T-helper 1 cell (primary cell): Measurements from ENCODE around the gene GALNT2.

Experiments used
- DNase-seq, 5 donors: peaks; one replicate each; pipeline ENCODE4 v3.0.0-alpha.2; 2012 to 2020

Gene GALNT2

DNA sequence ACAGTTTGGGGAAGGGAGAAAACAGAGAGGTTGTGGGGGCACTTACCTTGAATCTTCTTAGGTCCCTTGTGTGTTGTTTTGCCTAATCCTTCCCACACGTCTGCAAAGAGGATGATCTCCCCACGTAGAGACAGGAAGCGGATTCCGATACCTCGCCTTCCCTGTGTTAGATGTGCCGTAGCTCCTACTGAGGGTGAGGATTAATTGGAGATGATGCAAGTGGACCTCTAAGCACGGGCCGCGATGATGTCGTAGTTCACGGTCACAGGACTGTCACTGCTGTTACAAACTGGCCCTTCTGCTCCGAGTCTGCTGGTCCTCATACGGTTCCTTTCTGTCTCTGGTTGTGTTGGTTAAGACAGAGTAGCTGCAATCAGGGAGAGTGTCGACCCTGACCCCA is 27.7 kb downstream of the GALNT2 start:
- DNase-seq, result no peak

GRCh38 chr1:230095938-230096337 is 28.9 kb downstream of the GALNT2 start:
- DNase-seq, result no peak

DNA sequence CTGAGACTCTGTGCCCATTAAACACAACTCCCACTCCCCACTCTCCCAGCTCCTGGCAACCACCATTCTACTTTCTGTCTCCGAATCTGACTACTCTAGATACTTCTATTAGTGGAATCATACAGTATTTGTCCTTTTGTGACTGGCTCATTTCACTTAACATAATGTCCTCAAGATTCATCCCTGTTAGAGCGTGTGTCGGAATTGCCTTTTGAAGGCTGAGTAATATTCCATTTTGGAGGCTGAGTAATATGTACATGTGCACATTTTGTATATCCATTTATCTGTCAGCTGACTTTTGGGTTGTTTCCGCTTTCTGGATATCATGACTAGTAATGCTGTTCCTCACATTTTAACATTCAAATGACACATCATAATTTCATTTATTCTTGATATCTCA is 30.3 kb downstream of the GALNT2 start:
- no peak for DNase-seq

- DNase-seq, result no peak
These were observed 31.7 kb downstream of the GALNT2 start for GRCh38 chr1:230098723-230099122.

- DNase-seq, result no peak
These were observed 32.4 kb downstream of the GALNT2 start for GRCh38 chr1:230099465-230099864.

- no peak for DNase-seq
These were observed 33.9 kb downstream of the GALNT2 start for GRCh38 chr1:230100932-230101331.

- DNase-seq, result no peak
These were observed 34.5 kb downstream of the GALNT2 start for GRCh38 chr1:230101556-230101955.

GRCh38 chr1:230102046-230102445 is 35.0 kb downstream of the GALNT2 start:
- no peak for DNase-seq

DNA sequence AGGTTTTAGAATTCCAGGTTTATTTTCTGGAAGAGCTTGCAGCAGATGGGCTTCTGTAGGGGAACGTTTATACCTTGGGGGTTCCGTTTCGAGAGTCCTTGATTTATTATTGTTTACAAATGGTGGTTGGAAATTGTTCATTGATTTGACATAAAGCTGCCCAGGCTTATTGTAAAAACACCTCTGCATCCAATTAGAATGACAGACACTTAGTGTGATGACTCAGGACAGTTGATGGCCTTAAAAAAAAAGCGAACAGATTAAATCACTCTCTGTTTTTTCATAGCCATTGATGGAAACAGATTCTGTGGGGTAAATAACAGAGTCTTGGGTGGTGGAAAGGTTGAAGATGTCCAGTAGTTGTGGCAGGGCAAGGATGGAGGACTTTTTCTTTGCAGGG is 35.4 kb downstream of the GALNT2 start:
- no peak for DNase-seq

- peak in 1 of 5 donors; percentile 40 for DNase-seq
These were observed 36.5 kb downstream of the GALNT2 start for GRCh38 chr1:230103306-230104173.

- peak in 3 of 5 donors; percentile 8 to 90 (median 11) for DNase-seq
These were observed 37.6 kb downstream of the GALNT2 start for GRCh38 chr1:230104395-230105244.

DNA sequence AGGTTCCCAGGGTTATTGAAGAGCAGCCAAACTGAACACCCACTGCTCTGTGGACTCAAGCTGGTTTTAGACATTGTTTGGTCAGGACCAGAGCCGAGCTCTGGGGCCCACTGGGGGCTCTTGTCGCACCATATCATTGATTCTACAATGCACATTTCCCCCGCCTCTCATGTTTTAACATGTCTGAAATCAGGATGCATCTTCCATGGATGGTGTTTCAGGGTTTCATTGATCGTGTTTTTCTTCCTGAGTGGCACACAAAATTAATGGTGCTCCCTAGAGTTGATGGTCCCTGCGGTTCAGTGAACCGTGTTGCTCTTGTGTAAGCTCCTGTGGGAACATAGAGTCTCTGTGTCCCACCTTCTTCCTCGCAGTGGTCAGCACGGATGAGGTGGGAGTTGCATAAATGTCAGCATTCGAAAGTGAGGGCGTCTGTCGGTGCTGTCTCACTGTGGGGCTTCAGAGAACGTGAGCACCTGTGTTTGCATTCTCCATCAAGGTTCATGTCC is 38.3 kb downstream of the GALNT2 start:
- DNase-seq, result no peak

GRCh38 chr1:230105754-230106625 is 39.0 kb downstream of the GALNT2 start:
- DNase-seq, result peak in 1 of 5 donors; percentile 71

DNA sequence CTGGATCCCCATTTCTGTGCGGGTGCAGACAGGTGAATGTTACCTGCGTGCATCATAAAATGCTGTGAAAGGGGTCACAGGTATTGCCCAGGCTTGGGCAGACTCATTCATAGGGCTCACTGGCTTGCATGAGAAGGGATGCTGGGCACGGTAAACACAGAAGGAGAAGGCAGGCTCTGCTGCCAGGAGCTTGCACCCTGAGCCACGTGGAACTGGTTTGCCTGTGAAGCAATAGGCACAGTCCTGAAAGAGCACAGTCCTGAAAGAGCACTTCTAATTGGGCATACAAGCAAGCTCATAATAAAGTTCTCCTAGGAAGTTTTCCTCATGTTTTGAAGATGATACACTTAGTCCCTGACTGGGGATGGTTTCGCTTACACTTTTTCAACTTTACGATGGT is 40.9 kb downstream of the GALNT2 start:
- no peak for DNase-seq

DNA sequence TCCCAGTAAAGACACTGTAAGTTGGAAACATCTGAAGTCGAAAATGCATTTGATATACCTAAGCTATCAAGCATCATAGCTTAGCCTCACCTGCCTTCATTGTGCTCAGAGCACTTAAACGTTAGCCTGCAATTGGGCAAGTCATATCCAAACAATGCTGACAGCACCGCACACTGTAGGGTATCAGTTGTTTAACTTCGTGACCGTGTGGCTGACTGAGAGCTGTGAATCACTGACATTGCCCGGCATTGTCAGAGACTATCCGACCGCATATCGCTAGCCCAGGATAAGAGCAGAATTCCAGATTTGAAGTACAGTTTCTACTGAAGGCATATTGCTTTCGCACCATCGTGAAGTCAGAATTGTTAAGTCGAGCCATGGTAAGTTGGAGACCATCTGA is 41.5 kb downstream of the GALNT2 start:
- DNase-seq, result peak in 1 of 5 donors; percentile 43

DNA sequence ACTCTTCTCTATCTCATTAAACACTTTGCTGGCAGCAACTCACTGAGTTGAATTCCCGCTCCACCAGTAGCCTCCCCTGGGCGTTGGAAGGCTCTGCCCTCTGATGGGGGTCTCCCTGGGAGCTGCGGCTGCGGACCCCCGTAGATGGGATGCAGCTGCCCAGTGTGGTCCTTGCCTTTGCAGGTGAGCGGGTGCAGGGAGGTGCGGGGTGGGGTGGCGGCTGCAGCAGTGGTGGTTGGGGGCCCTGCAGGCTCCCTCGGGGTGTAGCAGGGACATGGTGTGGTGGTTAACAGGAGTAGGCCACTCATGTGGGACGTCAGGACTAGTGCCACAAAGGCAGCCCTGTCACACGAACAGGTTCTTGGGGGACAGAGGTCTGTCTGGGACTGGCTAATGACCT is 42.0 kb downstream of the GALNT2 start:
- DNase-seq, result no peak

DNA sequence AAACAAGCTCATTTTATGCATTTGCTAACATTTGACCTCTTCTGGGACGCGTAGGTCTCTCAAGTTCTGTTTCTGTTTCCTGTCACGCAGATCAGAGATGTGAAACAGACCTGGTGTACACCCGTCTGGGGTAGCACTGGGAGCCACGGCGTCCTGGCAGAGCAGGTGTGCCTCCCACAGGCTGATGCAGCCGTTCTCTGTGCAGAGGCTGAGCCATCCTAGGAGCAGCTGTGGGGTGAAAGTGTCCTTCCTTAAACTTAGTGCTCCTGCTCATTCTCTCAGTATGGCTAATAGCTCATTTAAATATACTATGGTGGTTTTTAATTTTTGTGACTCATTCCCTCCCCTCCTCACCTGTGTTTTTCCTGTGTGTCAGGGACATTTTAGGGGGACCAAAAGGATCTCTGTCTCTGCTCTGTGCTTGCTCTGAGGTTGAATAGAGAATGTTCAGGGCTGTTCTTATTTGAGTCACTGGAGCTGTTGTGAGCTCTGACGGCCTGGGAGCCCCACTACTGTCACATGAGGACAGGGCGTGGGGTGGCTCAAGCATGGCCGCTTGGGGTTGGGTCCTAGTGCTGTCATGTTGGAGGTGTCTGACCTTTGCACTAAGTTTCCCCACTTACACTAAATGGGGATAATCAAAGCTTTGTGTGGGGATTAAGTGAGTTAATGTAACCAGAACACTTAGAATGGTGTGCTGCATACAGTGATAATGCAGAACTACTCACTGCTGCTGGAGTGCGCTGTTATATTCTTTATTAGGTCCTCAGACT is 43.0 kb downstream of the GALNT2 start:
- DNase-seq, result peak in 3 of 5 donors; percentile 13 to 84 (median 21)

DNA sequence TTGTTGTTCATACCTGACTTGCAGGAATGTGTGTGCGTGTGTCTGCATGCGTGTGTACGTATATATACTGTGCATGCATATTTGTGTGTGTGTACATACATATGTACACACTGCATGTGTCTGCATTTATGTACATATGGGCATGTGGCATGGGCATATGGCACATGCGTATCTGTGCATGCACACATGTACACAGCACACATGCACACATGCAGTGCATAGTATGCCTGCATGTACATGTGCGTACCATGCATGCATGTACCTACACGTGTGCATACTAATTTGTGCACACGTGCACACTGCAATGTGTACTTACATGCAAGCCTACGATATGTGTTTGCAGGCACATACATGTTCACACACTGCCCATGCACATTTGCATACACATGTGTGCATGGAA is 43.9 kb downstream of the GALNT2 start:
- DNase-seq, result no peak

- DNase-seq, result no peak
These were observed 45.2 kb downstream of the GALNT2 start for GRCh38 chr1:230112131-230112701.

DNA sequence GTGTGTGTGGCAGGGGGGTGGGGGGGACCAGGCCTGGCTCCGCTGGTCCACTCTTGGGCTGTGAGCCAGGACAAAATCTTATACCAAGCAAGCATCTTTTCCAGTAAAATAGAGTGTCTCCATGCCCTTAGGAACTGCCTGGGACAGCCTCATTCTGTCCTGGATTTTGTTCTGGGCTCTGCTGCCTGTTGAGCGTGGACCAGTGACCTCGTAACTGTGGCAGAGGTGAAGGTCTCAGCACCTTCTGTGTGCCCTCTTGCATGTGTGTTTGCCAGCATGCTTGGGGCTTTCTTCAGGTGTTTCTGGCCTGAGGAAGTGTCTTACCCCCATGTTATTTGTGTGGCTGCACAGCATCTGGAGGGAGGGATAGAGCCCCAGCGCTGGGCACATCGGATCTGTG is 45.7 kb downstream of the GALNT2 start:
- no peak for DNase-seq

DNA sequence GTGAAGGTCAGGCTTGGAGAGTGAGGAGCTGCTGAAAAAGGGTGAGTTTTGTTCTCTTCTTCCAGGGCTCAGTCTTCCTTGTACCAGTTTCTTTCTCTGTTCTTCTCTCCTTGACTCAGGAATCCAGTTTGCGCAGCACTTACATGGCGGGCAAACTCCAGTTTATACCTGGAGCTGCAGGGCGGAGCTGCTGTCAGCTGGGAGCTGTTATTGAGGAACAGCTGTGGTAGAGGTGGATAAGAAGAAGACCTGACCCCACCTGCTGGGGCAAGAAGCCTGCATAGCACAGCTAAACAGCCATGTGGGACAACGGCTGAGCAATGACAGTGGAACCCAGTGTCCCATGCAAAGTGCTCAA is 46.2 kb downstream of the GALNT2 start:
- no peak for DNase-seq
